Panc1 (cell line): ENCODE measurements around the gene ELL2. TPM values are rescaled to one million over a fixed set of nuclear protein-coding genes. Genes with fewer than 3 reads are reported as not detected.

ENCODE experiments used
- ATAC-seq: fragments of 200-7000 bp; cut with Tn5 transposase; 2 replicates; pipeline ENCODE4 v1.9.1; 2020; ENCODE audit warnings: mild to moderate bottlenecking, moderate library complexity
- BruUV-seq: library from RNA; stranded (reverse); fragments of 400-500 nt; replicated peaks from 2 replicates; lab custom pipeline; 2021; lab: Mats Ljungman, UMichigan
- CTCF ChIA-PET: fragments of 300-600 bp; sonication (Branson Sonifier 250); formaldehyde crosslinking; loops from one replicate; lab custom pipeline; 2022; ENCODE audit warnings: antibody characterized with exemption; lab: Charles Lee
- POLR2A ChIA-PET: fragments of 300-600 bp; sonication (Branson Sonifier 250); formaldehyde crosslinking; loops from one replicate; lab custom pipeline; 2022; ENCODE audit warnings: antibody characterized with exemption; lab: Charles Lee
- DNase-seq: peaks from one replicate; pipeline ENCODE4 v3.0.0-alpha.2; 2010; ENCODE audit warnings: low read depth, low spot score
- H3K27ac ChIP-seq: 2 replicates; pipeline ENCODE4 v1.5.1; 2011; ENCODE audit warnings: mild to moderate bottlenecking, low read length, inconsistent platforms
- H3K27me3 ChIP-seq: fragments of 200-500 bp; sonication (Bioruptor generic); 2 replicates; pipeline ENCODE4 v1.6.0; 2014; ENCODE audit warnings: low read length, inconsistent platforms; ENCODE audit not compliant: control insufficient read depth, insufficient read depth
- H3K36me3 ChIP-seq: fragments of 200-500 bp; sonication (Bioruptor generic); 2 replicates; pipeline ENCODE4 v1.5.1; 2014; ENCODE audit warnings: inconsistent platforms, mild to moderate bottlenecking, low read length, moderate library complexity; ENCODE audit not compliant: control insufficient read depth, insufficient read depth
- H3K4me1 ChIP-seq: 2 replicates; pipeline ENCODE4 v1.5.1; 2011; ENCODE audit warnings: inconsistent platforms, mild to moderate bottlenecking, low read length, moderate library complexity; ENCODE audit not compliant: control insufficient read depth, insufficient read depth
- H3K4me3 ChIP-seq, 2 experiments: 2 replicates each; pipeline ENCODE4 v1.5.1; 2011 to 2012; ENCODE audit warnings: low read depth in 2 of 2, low read length in 2 of 2, mild to moderate bottlenecking in 2 of 2, inconsistent platforms in 1 of 2, moderate library complexity in 1 of 2
- H3K9me3 ChIP-seq: fragments of 200-500 bp; sonication (Bioruptor generic); 2 replicates; pipeline ENCODE4 v1.5.1; 2014; ENCODE audit warnings: low read depth, mild to moderate bottlenecking, inconsistent platforms, low read length, moderate library complexity; ENCODE audit not compliant: control insufficient read depth, insufficient read depth
- CTCF ChIP-seq: fragments of 450-650 bp; IDR thresholded peaks from 2 replicates; pipeline ENCODE4 v1.5.1; 2017; ENCODE audit warnings: mild to moderate bottlenecking
- POLR2AphosphoS5 ChIP-seq: IDR thresholded peaks from 2 replicates; pipeline ENCODE4 v1.6.1; 2012; ENCODE audit warnings: mild to moderate bottlenecking, low read depth, low read length, moderate library complexity
- REST ChIP-seq, 2 experiments: IDR thresholded peaks; 2 replicates each; pipeline ENCODE4 v1.6.1; 2011 to 2012; ENCODE audit warnings: low read depth in 2 of 2, control low read depth in 1 of 2, low read length in 1 of 2, mild to moderate bottlenecking in 1 of 2, moderate library complexity in 1 of 2; ENCODE audit not compliant: insufficient read depth in 1 of 2
- SIN3A ChIP-seq: IDR thresholded peaks from 2 replicates; pipeline ENCODE4 v1.6.1; 2012; ENCODE audit warnings: low read depth, mild to moderate bottlenecking, low read length, moderate library complexity, borderline replicate concordance; ENCODE audit not compliant: insufficient read depth
- TCF7L2 ChIP-seq: IDR thresholded peaks from 2 replicates; pipeline ENCODE4 v1.6.1; 2011; ENCODE audit warnings: mild to moderate bottlenecking, low read depth, low read length, inconsistent platforms
- in situ Hi-C: cut with HindIII; loops from 2 replicates; pipeline ENCODE4 v1.10.0; 2016; ENCODE audit warnings: low sequenced_read_pairs, low pct_unique_long_range_greater_than_20kb
- intact Hi-C: fragments of 100-400 bp; cut with micrococcal nuclease; formaldehyde crosslinking; loops from one replicate; pipeline ENCODE4 v1.10.0; 2022; ENCODE audit not compliant: unreplicated experiment
- total RNA-seq: library from RNA; stranded (reverse); gene quantifications from one replicate; pipeline ENCODE4 v1.2.1, GENCODE V29; 2021; ENCODE audit not compliant: unreplicated experiment

ELL2 gene
- total RNA-seq, 1 experiment from 2014 or later: 68.5 TPM

- DNase-seq (no peak), ATAC-seq (no peak)
- CTCF ChIA-PET: no interaction called here
- H3K4me3 ChIP-seq: no peak overlapping the region
- in situ Hi-C loops (no loop called here), intact Hi-C loops (no loop called here)
- no peak overlapping the region for H3K27ac ChIP-seq
- no TSS peak for BruUV-seq
- POLR2A ChIA-PET: interaction anchor here (0.6 kb wide), 1 partner anchor 13 kb away, joined by 3 read pairs; no protein-coding TSS in a partner anchor
- H3K36me3 ChIP-seq: no peaks in the 10 kb centered on the region
- H3K27me3 ChIP-seq: no peaks in the 10 kb centered on the region
- TF ChIP-seq CTCF: no peak
- H3K9me3 ChIP-seq: no peaks in the 10 kb centered on the region; the same call in 1 of the 2 replicates
- no peaks in the 10 kb centered on the region for H3K4me1 ChIP-seq
Observed at GRCh38 chr5:96008487-96008886, 46.8 kb upstream of the ELL2 start.

GRCh38 chr5:96007051-96007450 lies 45.4 kb upstream of the ELL2 start:
- Histone ChIP-seq H3K36me3 (no peaks in the 10 kb centered on the region), H3K4me3 (no peak overlapping the region), H3K27me3 (no peaks in the 10 kb centered on the region), H3K27ac (no peak overlapping the region), H3K9me3 (no peaks in the 10 kb centered on the region; the same call in 1 of the 2 replicates), H3K4me1 (no peaks in the 10 kb centered on the region)
- in situ Hi-C loops (no loop called here), intact Hi-C loops (no loop called here)
- ATAC-seq: no peak
- ChIA-PET POLR2A (no interaction called here), CTCF (no interaction called here)
- BruUV-seq: no TSS peak
- TF ChIP-seq POLR2AphosphoS5 (no peak), TCF7L2 (no peak), REST (IDR thresholded peaks at IDR 0.05; ENCODE audit: insufficient read depth in 1 of 2, low read depth in 2 of 2, low read length in 1 of 2) (no peak), SIN3A (no peak), CTCF (no peak)
- DNase-seq: no peak

- CTCF ChIA-PET: no interaction called here
- ATAC-seq (no peak), DNase-seq (no peak)
- no peak overlapping the region for H3K4me3 ChIP-seq
- in situ Hi-C loops: no loop called here
- POLR2A ChIA-PET: no interaction called here
- H3K27me3 ChIP-seq: no peaks in the 10 kb centered on the region
- TF ChIP-seq SIN3A (no peak), POLR2AphosphoS5 (no peak), TCF7L2 (no peak), REST (IDR thresholded peaks at IDR 0.05; ENCODE audit: insufficient read depth in 1 of 2, low read depth in 2 of 2, low read length in 1 of 2) (no peak), CTCF (no peak)
- H3K36me3 ChIP-seq: no peaks in the 10 kb centered on the region
- intact Hi-C loops: no loop called here
- H3K4me1 ChIP-seq: no peaks in the 10 kb centered on the region
- no TSS peak for BruUV-seq
- H3K27ac ChIP-seq: no peak overlapping the region
- H3K9me3 ChIP-seq: no peaks in the 10 kb centered on the region; the same call in 1 of the 2 replicates
Observed at GRCh38 chr5:96006291-96006690, 44.6 kb upstream of the ELL2 start.
